ENCODE measurements around the gene CTSW. TPM values are rescaled to one million over a fixed set of nuclear protein-coding genes. Genes with fewer than 3 reads are reported as not detected.

Gene CTSW
- total RNA-seq, 2 experiments from 2014 or later, result 124 to 126 TPM

DNA sequence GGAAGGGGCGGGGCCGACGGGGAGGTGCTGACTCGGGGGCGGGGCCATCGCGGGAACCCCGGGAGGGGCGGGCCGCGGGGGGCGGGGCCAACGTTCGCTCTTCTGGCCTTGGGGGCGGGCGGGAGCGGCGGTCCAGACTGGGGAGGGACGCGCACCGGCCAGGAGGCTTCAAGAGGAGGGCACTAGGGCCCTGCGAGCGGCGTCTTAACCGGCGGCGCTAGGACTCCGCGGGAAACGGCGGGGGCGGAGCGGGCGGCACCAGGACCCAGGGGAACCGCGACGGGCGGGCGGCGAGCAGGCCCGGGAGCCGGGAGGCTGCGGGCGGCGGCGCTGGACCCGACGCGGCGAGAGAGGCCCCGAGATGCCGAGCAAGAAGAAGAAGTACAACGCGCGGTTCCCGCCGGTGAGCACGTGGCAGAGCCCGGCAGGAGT lies 39.5 kb downstream of the CTSW start, which contains the start of gene DRAP1:
TSS of gene DRAP1 (plus strand) at position 286 of the 432 bp plus-strand sequence. CDS start at position 362, 76 bp downstream.
- peak; percentile 92 for ATAC-seq

GRCh38 chr11:65919573-65920371 lies 40.1 kb downstream of the CTSW start:
- peak overlapping the region; percentile 92 for H3K4me3 Mint-ChIP-seq
- DNase-seq, result peak; percentile 81
- CTCF ChIA-PET, result interaction anchor here (1.8 kb wide), 1 partner anchor 35 kb away, joined by 8 read pairs; no protein-coding TSS in a partner anchor
- H3K9me3 Mint-ChIP-seq, result no peaks in the 10 kb centered on the region
- intact Hi-C loops (cut with micrococcal nuclease), result loop anchor here (1.0 kb wide), 1 partner anchor 42 kb away; the partner anchor contains the start of gene SART1
- H3K4me1 Mint-ChIP-seq (ENCODE audit: low read depth), result peaks cover 32% of the 10 kb centered on the region
- no peaks in the 10 kb centered on the region for H3K27me3 Mint-ChIP-seq
- H3K27ac Mint-ChIP-seq, result peak overlapping the region; percentile 84
- peak; percentile 46 for ATAC-seq
- TF ChIP-seq, protein P1, sequence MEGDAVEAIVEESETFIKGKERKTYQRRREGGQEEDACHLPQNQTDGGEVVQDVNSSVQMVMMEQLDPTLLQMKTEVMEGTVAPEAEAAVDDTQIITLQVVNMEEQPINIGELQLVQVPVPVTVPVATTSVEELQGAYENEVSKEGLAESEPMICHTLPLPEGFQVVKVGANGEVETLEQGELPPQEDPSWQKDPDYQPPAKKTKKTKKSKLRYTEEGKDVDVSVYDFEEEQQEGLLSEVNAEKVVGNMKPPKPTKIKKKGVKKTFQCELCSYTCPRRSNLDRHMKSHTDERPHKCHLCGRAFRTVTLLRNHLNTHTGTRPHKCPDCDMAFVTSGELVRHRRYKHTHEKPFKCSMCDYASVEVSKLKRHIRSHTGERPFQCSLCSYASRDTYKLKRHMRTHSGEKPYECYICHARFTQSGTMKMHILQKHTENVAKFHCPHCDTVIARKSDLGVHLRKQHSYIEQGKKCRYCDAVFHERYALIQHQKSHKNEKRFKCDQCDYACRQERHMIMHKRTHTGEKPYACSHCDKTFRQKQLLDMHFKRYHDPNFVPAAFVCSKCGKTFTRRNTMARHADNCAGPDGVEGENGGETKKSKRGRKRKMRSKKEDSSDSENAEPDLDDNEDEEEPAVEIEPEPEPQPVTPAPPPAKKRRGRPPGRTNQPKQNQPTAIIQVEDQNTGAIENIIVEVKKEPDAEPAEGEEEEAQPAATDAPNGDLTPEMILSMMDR (IDR thresholded peaks at IDR 0.05), result no peak
- POLR2A ChIA-PET, result interaction anchor here (0.6 to 2.6 kb wide), 8 partner anchors 9 to 1416 kb away, joined by 3 to 16 read pairs (median 4); partner anchors contain the start of genes CCDC85B, FIBP and FOSL1
- peaks cover 22% of the 10 kb centered on the region for H3K36me3 Mint-ChIP-seq (ENCODE audit: low read depth)

More for the DNA sequence above, 39.5 kb downstream of the CTSW start, which contains the start of gene DRAP1:
- Mint-ChIP-seq H3K27ac (peak within 1 kb of the TSS; percentile 87), H3K4me3 (peak within 1 kb of the TSS; percentile 92), H3K9me3 (no peaks in the 10 kb centered on the region), H3K36me3 (ENCODE audit: low read depth) (peaks cover 22% of the 10 kb centered on the region), H3K27me3 (no peaks in the 10 kb centered on the region), H3K4me1 (ENCODE audit: low read depth) (peaks cover 32% of the 10 kb centered on the region)
- ChIA-PET POLR2A (interaction anchor here (0.6 to 2.9 kb wide), 10 partner anchors 8 to 160 kb away, joined by 3 to 20 read pairs (median 6); partner anchors contain the start of genes CCDC85B, FIBP and FOSL1), CTCF (interaction anchor here (1.0 to 2.5 kb wide), 5 partner anchors 18 to 59 kb away, joined by 3 to 12 read pairs (median 6); partner anchors contain the start of genes CCDC85B and MUS81)
- intact Hi-C loops (cut with micrococcal nuclease), result loop anchor here (1.0 kb wide), 1 partner anchor 42 kb away; the partner anchor contains the start of gene SART1
- TF ChIP-seq, protein P1 (IDR thresholded peaks at IDR 0.05), result no peak
- DNase-seq, result peak; percentile 99

GRCh38 chr11:65920372-65920802 lies 40.8 kb downstream of the CTSW start:
- H3K9me3 Mint-ChIP-seq, result no peaks in the 10 kb centered on the region
- H3K36me3 Mint-ChIP-seq (ENCODE audit: low read depth), result peaks cover 22% of the 10 kb centered on the region
- H3K27ac Mint-ChIP-seq, result peak overlapping the region; percentile 84
- H3K4me1 Mint-ChIP-seq (ENCODE audit: low read depth), result peaks cover 28% of the 10 kb centered on the region
- TF ChIP-seq, protein P1 (IDR thresholded peaks at IDR 0.05), result no peak
- ChIA-PET POLR2A (interaction anchor here (0.6 to 2.6 kb wide), 7 partner anchors 9 to 1416 kb away, joined by 3 to 16 read pairs (median 4); partner anchors contain the start of genes CCDC85B, FIBP and FOSL1), CTCF (interaction anchor here (1.8 kb wide), 1 partner anchor 36 kb away, joined by 8 read pairs; no protein-coding TSS in a partner anchor)
- intact Hi-C loops (cut with micrococcal nuclease), result no loop called here
- H3K27me3 Mint-ChIP-seq, result no peaks in the 10 kb centered on the region
- no peak for ATAC-seq
- peak overlapping the region; percentile 92 for H3K4me3 Mint-ChIP-seq
- DNase-seq, result no peak

DNA sequence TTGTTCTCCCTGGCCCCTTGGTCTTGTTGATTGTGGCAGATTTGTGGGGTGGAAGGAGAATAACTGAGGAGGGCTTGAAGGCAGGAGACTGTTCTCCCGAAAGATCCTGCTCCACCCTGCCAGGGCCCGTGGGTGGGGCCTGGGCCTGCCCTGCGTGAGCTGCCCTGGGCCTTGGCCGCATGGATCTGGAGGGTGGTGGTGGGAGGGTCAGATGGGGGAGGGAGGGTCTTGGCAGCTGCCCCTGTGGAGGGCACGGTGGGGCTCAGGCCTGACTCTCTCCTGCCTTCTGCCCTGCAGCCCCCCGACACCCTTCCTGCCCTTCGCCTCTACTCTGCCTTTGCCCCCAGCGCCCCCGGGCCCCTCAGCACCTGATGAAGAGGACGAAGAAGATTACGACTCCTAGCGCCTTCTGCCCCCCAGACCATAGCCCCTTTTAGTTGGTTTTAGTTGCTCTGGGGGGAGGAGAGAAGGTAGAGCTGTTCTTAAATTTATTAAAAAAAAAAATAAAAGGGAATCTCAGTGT lies 41.5 kb downstream of the CTSW start:
- intact Hi-C loops (cut with micrococcal nuclease), result no loop called here
- ATAC-seq (no peak), DNase-seq (no peak)
- Mint-ChIP-seq H3K27me3 (no peaks in the 10 kb centered on the region), H3K9me3 (no peaks in the 10 kb centered on the region), H3K36me3 (ENCODE audit: low read depth) (peaks cover 22% of the 10 kb centered on the region), H3K4me1 (ENCODE audit: low read depth) (peaks cover 26% of the 10 kb centered on the region), H3K4me3 (peak overlapping the region; percentile 92), H3K27ac (peak overlapping the region; percentile 84)
- POLR2A ChIA-PET, result interaction anchor here (0.6 to 2.6 kb wide), 5 partner anchors 22 to 60 kb away, joined by 3 to 16 read pairs (median 8); partner anchors contain the start of genes CCDC85B, FIBP and FOSL1
- CTCF ChIA-PET, result interaction anchor here (0.6 to 1.8 kb wide), 2 partner anchors 23 to 37 kb away, joined by 3 to 8 read pairs; no protein-coding TSS in a partner anchor
- TF ChIP-seq, protein P1 (IDR thresholded peaks at IDR 0.05), result no peak
